ENCODE measurements around the gene RGMA. TPM values are rescaled to one million over a fixed set of nuclear protein-coding genes. Genes with fewer than 3 reads are reported as not detected.

Gene RGMA
- total RNA-seq, 1 donor from 2014 or later = 5.7 TPM

DNA sequence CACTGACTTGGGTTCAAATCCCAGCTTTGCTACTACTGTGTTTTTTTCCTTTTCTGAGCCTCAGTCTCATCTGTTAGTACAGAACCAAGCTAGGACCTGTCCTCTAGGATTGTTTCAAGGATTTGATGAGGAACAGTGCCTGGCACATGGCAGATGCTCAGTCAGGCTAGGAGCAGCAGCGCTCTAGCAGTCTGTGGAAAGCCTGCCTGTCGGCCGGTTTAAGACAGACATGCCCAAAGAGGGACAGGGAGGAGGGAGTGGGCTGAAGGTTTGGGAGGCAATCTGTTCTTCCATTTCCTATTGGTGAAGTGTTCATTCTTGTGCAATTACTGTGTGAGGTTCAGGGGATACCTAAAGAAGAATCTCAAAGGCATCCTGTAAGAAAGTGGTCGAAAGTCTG, 35.1 kb upstream of the RGMA start:
- Mint-ChIP-seq H3K9me3 (ENCODE audit: unreplicated experiment) (no peaks in the 10 kb centered on the region), H3K4me1 (ENCODE audit: unreplicated experiment) (no peaks in the 10 kb centered on the region), H3K36me3 (ENCODE audit: low read depth, unreplicated experiment) (no peaks in the 10 kb centered on the region), H3K27me3 (ENCODE audit: unreplicated experiment) (peaks cover 7% of the 10 kb centered on the region), H3K4me3 (ENCODE audit: unreplicated experiment) (no peak overlapping the region), H3K27ac (ENCODE audit: unreplicated experiment) (no peak overlapping the region)
- no peak for DNase-seq (ENCODE audit: low spot score)
- TF ChIP-seq CTCF (IDR thresholded peaks at IDR 0.05; ENCODE audit: unreplicated experiment) = no peak

GRCh38 chr15:93121973-93122910, 33.2 kb upstream of the RGMA start:
- H3K9me3 Mint-ChIP-seq (ENCODE audit: unreplicated experiment) = no peaks in the 10 kb centered on the region
- DNase-seq (ENCODE audit: low spot score) = no peak
- H3K27me3 Mint-ChIP-seq (ENCODE audit: unreplicated experiment) = peaks cover 5% of the 10 kb centered on the region
- TF ChIP-seq CTCF (IDR thresholded peaks at IDR 0.05; ENCODE audit: unreplicated experiment) = no peak
- H3K4me3 Mint-ChIP-seq (ENCODE audit: unreplicated experiment) = no peak overlapping the region
- H3K4me1 Mint-ChIP-seq (ENCODE audit: unreplicated experiment) = no peaks in the 10 kb centered on the region
- H3K36me3 Mint-ChIP-seq (ENCODE audit: low read depth, unreplicated experiment) = no peaks in the 10 kb centered on the region
- no peak overlapping the region for H3K27ac Mint-ChIP-seq (ENCODE audit: unreplicated experiment)

- Mint-ChIP-seq H3K27me3 (ENCODE audit: unreplicated experiment) (peaks cover 4% of the 10 kb centered on the region), H3K4me3 (ENCODE audit: unreplicated experiment) (no peak overlapping the region), H3K4me1 (ENCODE audit: unreplicated experiment) (no peaks in the 10 kb centered on the region), H3K9me3 (ENCODE audit: unreplicated experiment) (no peaks in the 10 kb centered on the region), H3K27ac (ENCODE audit: unreplicated experiment) (no peak overlapping the region), H3K36me3 (ENCODE audit: low read depth, unreplicated experiment) (no peaks in the 10 kb centered on the region)
- no peak for TF ChIP-seq CTCF (IDR thresholded peaks at IDR 0.05; ENCODE audit: unreplicated experiment)
- DNase-seq (ENCODE audit: low spot score) = no peak
Observed at GRCh38 chr15:93121107-93121506, 32.1 kb upstream of the RGMA start.

GRCh38 chr15:93118904-93119303, 29.9 kb upstream of the RGMA start:
- H3K4me1 Mint-ChIP-seq (ENCODE audit: unreplicated experiment) = no peaks in the 10 kb centered on the region
- H3K4me3 Mint-ChIP-seq (ENCODE audit: unreplicated experiment) = no peak overlapping the region
- no peaks in the 10 kb centered on the region for H3K36me3 Mint-ChIP-seq (ENCODE audit: low read depth, unreplicated experiment)
- H3K27me3 Mint-ChIP-seq (ENCODE audit: unreplicated experiment) = peaks cover 2% of the 10 kb centered on the region
- TF ChIP-seq CTCF (IDR thresholded peaks at IDR 0.05; ENCODE audit: unreplicated experiment) = no peak
- no peak for DNase-seq (ENCODE audit: low spot score)
- H3K27ac Mint-ChIP-seq (ENCODE audit: unreplicated experiment) = no peak overlapping the region
- no peaks in the 10 kb centered on the region for H3K9me3 Mint-ChIP-seq (ENCODE audit: unreplicated experiment)

DNA sequence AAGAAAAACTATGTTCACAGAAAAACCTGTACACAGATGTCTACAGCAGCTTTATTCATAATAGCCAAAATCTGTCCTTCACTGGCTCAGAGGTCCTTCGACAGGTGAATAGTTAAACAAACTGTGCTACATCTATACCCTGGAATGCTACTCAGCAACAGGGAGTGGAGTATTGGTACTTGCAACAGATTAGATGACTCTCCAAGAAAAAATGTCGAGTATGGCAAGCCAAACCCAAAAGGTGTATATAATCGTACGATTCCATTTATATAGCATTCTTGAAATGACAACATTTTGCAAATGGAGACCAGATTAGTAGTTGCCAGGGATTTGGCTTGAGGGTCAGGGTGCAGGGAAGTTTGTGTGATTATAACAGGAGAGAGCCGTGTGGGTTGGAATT, 22.4 kb upstream of the RGMA start:
- no peak for DNase-seq (ENCODE audit: low spot score)
- no peaks in the 10 kb centered on the region for H3K36me3 Mint-ChIP-seq (ENCODE audit: low read depth, unreplicated experiment)
- no peak overlapping the region for H3K4me3 Mint-ChIP-seq (ENCODE audit: unreplicated experiment)
- peaks cover 4% of the 10 kb centered on the region for H3K4me1 Mint-ChIP-seq (ENCODE audit: unreplicated experiment)
- TF ChIP-seq CTCF (IDR thresholded peaks at IDR 0.05; ENCODE audit: unreplicated experiment) = no peak
- no peaks in the 10 kb centered on the region for H3K9me3 Mint-ChIP-seq (ENCODE audit: unreplicated experiment)
- peaks cover 4% of the 10 kb centered on the region for H3K27me3 Mint-ChIP-seq (ENCODE audit: unreplicated experiment)
- H3K27ac Mint-ChIP-seq (ENCODE audit: unreplicated experiment) = no peak overlapping the region
